Body of pancreas (tissue), 4 donors: ENCODE data around the gene CLSTN2.

Source experiments
- CTCF ChIP-seq, 7 experiments: fragments of 450-650 bp in 4 of 7; fragments of 200-600 bp in 3 of 7; sonication (generic) in 3 of 7; IDR thresholded peaks; one replicate each; pipeline ENCODE4 v1.5.1; 2016 to 2019; ENCODE audit warnings: antibody characterized with exemption in 7 of 7
- POLR2A ChIP-seq, 3 donors: fragments of 450-650 bp; IDR thresholded peaks; one replicate each; pipeline ENCODE4 v1.6.1; 2016; ENCODE audit warnings: antibody characterized with exemption in 3 of 3, mild to moderate bottlenecking in 2 of 3

GRCh38 chr3:140428380-140428779 lies 493.4 kb downstream of the CLSTN2 start:
- TF ChIP-seq POLR2A (IDR thresholded peaks at IDR 0.05) (no peak), CTCF (IDR thresholded peaks at IDR 0.05) (no peak)
